ENCODE data around the gene SPATA31D3.
"Not testable (repeated sequence)": the region's sequence is repeated elsewhere in the genome, so short reads cannot be mapped to it uniquely, and the experiment has no call there.

Gene SPATA31D3

GRCh38 chr9:81980568-81980967 lies 37.3 kb downstream of the SPATA31D3 start:
- no peak for DNase-seq

GRCh38 chr9:81981883-81982282 lies 38.6 kb downstream of the SPATA31D3 start:
- DNase-seq = no peak

GRCh38 chr9:81984928-81985327 lies 41.6 kb downstream of the SPATA31D3 start:
- no peak for DNase-seq

- DNase-seq = no peak
Measured at GRCh38 chr9:81986051-81986450, 42.8 kb downstream of the SPATA31D3 start.

GRCh38 chr9:81988472-81988871 lies 45.2 kb downstream of the SPATA31D3 start, which contains the start of gene SPATA31D1:
SPATA31D1 (plus strand) TSS chr9:81988772; CDS start chr9:81988819, 47 bp downstream.
- not testable (repeated sequence) for DNase-seq

GRCh38 chr9:81989700-81990099 lies 46.4 kb downstream of the SPATA31D3 start:
- DNase-seq = no peak

- DNase-seq = no peak
Measured at GRCh38 chr9:81993656-81994055, 50.4 kb downstream of the SPATA31D3 start.
